GM23248 (cell line): ENCODE data around the gene ENDOV.
A peak's percentile ranks its signal among the peaks of the same experiment; 100 is the strongest.

Source experiments
- EZH2 ChIP-seq: fragments of 200-600 bp; sonication (generic); IDR thresholded peaks from 2 replicates; pipeline ENCODE4 v1.6.1; 2018; ENCODE audit warnings: antibody characterized with exemption, mild to moderate bottlenecking; ENCODE audit not compliant: insufficient read depth, poor library complexity, severe bottlenecking
- EZH2phosphoT487 ChIP-seq: fragments of 200-600 bp; sonication (generic); IDR thresholded peaks from 2 replicates; pipeline ENCODE4 v1.6.1; 2018; ENCODE audit warnings: antibody characterized with exemption, moderate library complexity, mild to moderate bottlenecking, low read depth; ENCODE audit not compliant: insufficient read depth

GRCh38 chr17:80477647-80478478 is 62.9 kb downstream of the ENDOV start:
- TF ChIP-seq EZH2 (peak; percentile 25), EZH2phosphoT487 (no peak)
